RWPE1 (cell line): ENCODE measurements around the gene CAPN13.

Source experiments
- CTCF ChIA-PET: fragments of 350-600 bp; sonication (Branson Sonifier 250); formaldehyde crosslinking; extraction: SDS; loops from one replicate; lab custom pipeline; 2021; lab: Yijun Ruan, JAX
- POLR2A ChIA-PET: fragments of 400-600 bp; formaldehyde crosslinking; extraction: SDS; loops from one replicate; lab custom pipeline; 2020; ENCODE audit warnings: antibody characterized with exemption; ENCODE audit not compliant: low non-redundant PET; lab: Yijun Ruan, JAX
- DNase-seq: peaks from one replicate; pipeline ENCODE4 v3.0.0; 2012; ENCODE audit warnings: low spot score
- H3K27ac ChIP-seq: fragments of 450-650 bp; 2 replicates; pipeline ENCODE4 v1.5.1; 2017
- CTCF ChIP-seq: fragments of 450-650 bp; conservative IDR thresholded peaks from 2 replicates; pipeline ENCODE4 v1.5.1; 2017; ENCODE audit warnings: low read depth, mild to moderate bottlenecking

Gene CAPN13

GRCh38 chr2:30753630-30754029, 53.6 kb downstream of the CAPN13 start:
- CTCF ChIA-PET = interaction anchor here (0.7 kb wide), 1 partner anchor 207 kb away, joined by 3 read pairs; no protein-coding TSS in a partner anchor
- POLR2A ChIA-PET = no interaction called here
- no peak for TF ChIP-seq CTCF

GRCh38 chr2:30752811-30753210, 54.4 kb downstream of the CAPN13 start:
- no peak for TF ChIP-seq CTCF
- CTCF ChIA-PET = no interaction called here
- DNase-seq = no peak
- H3K27ac ChIP-seq = no peak overlapping the region
- POLR2A ChIA-PET = no interaction called here

More at GRCh38 chr2:30753630-30754029, 53.6 kb downstream of the CAPN13 start:
- H3K27ac ChIP-seq = no peak overlapping the region
- DNase-seq = no peak

- no peak for TF ChIP-seq CTCF
- CTCF ChIA-PET = interaction anchor here (0.6 kb wide), 1 partner anchor 1693 kb away, joined by 4 read pairs; no protein-coding TSS in a partner anchor
- no peak overlapping the region for H3K27ac ChIP-seq
- POLR2A ChIA-PET = no interaction called here
- no peak for DNase-seq
Measured at GRCh38 chr2:30747206-30747605, 60.0 kb downstream of the CAPN13 start.

- no peak for TF ChIP-seq CTCF
- no peak for DNase-seq
- POLR2A ChIA-PET = no interaction called here
- CTCF ChIA-PET = no interaction called here
- H3K27ac ChIP-seq = no peak overlapping the region
Measured at GRCh38 chr2:30744823-30745222, 62.4 kb downstream of the CAPN13 start.

GRCh38 chr2:30741576-30741975, 65.7 kb downstream of the CAPN13 start:
- POLR2A ChIA-PET = no interaction called here
- no peak overlapping the region for H3K27ac ChIP-seq
- DNase-seq = no peak
- no peak for TF ChIP-seq CTCF
- CTCF ChIA-PET = interaction anchor here (0.5 kb wide), 1 partner anchor 307 kb away, joined by 5 read pairs; no protein-coding TSS in a partner anchor

GRCh38 chr2:30738141-30738911, 68.9 kb downstream of the CAPN13 start:
- TF ChIP-seq CTCF = no peak
- POLR2A ChIA-PET = no interaction called here
- no peak for DNase-seq
- CTCF ChIA-PET = no interaction called here
- H3K27ac ChIP-seq = no peak overlapping the region
